Ramos (cell line): Measurements from ENCODE around the gene OSTN.
"Not testable (repeated sequence)": the region's sequence is repeated elsewhere in the genome, so short reads cannot be mapped to it uniquely, and the experiment has no call there.

Experiments used
- in situ Hi-C: fragments of 300-500 bp; cut with MboI; formaldehyde crosslinking; loops from one replicate; pipeline ENCODE4 v1.14.3; 2022; ENCODE audit warnings: low sequenced_read_pairs; ENCODE audit not compliant: unreplicated experiment

The OSTN gene

DNA sequence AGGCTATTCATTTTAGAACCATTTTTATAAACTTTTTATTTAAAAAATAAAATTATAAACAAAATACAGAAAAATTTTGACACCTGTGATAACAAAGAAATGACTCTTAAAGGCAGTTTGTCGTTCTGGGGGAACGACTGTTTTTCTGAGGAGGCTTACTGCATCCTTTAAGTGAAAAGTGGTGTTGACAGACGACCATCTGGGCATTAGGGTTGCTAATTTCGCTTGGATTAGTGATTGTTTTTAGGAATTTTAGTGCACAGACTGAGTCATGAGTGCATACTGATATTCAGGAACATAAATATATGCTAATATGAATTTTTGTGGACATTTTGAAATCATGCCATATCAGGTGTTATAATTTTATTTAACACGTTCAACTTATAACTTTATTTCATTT is 28.5 kb downstream of the OSTN start:
- in situ Hi-C loops: no loop called here

DNA sequence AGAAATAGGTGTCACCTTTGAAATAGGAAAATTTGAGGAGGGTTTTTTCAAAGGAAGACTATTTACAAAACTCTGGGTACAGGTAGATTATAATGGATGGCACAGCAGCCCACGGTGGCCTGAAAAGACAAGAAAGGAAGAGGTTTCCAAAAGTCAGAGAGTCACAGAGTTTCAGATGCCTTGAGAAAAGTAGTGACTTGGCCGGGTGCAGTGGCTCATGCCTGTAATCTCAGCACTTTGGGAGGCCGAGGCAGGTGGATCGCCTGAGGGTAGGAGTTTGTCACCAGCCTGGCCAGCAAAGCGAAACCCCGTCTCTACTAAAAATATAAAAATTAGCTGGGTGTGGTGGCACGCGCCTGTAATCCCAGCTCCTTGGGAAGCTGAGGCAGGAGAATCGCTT is 35.2 kb downstream of the OSTN start:
- in situ Hi-C loops: no loop called here

DNA sequence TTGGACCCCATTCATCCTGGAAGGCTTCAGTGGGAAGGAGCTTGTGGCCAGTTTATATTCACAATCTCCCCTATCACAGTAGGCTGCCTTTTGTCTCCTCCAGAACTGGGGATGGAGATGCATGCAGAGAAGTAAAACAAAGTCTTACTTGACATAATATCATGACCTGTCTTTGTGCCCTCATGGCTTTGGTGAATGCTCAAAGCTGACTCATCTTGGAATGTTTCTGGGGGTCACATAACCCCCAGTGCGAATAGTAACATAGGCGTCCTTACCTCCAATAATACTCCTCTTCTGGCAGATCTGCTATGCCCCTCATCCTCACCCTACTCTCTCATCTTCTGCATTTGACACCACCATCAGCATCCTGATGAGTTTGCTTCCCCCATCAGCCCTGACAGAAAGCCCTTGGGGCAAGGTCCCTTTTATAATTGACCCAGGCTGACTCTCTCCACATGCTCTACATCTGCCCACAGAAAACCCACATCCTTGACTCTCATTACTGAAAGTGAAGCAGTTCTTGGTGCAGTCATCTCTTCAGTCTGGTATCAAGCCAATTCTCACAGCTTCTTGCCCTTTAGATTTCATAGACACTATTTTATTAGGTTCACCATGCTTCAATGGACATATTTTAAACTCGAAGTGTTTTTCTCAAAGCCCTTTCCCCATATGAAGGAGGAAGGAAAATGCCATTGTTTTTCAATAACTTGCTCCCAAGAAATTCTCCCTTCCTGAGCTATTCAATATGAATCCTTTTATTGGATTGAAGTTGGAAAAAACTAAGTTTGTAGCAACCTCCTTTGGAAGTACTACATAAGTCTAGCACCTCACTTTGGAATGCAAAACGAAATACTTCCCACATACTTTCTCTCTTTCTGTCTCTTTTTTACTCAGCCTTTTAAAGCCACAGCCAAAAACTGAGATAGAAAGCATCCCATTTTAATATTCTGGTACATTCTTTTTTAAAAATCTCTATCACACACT is 36.6 kb downstream of the OSTN start:
- in situ Hi-C loops: no loop called here

DNA sequence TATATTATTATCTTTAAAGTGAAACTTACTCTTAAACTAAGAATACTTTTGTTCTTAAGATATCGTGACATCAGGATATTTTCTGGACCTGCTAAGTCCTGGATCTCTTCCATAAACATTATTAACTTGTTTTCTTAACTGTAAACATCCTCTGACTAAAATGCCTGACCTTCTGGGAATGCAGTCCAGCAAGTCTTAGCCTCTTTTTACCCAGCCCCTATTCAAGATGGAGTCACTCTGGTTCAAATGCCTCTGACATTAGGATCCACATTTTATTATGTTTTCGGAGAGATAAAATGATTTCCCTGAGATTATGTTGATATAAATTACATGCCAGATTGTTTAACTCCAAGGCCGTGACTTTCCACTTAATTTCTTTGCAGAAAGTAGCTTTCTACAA is 37.6 kb downstream of the OSTN start:
- in situ Hi-C loops: no loop called here

DNA sequence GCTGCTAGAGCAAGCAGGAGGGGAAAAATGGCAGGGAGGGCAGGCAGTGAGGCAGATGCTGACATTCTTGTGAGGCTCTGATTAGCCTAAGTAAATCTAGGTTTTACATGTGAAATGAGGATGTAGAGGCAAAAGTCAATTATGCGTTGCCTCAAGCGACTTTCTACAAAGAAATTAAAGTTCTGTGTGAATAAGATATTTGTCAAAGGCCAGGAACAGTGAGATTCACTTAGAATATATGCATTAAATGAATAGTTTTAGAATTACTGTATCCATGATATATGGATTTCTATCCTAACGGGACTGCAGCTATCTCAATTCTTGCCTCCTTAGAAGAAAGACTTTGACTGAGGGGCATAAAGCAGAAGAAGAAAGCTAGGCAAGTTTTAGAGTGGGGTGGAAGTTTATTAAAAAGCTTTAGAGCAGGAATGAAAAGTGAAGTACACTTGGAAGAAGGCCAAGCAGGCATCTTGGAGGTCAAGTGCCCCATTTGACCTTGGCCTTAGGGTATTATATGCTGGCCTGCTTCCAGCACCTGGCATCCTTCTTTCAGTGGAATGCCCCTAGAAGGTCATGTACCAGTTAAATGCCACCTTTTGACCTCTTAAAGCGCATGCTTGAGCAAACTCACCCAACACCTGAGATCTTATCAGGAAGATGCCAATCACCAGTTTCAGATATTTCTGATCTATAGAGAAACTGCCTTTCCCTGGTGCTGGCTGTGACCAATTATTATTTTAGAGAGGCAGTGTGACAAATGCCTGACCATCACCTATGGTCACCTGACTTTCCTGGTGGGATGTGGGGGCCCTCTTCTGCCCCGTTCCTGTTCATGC is 38.2 kb downstream of the OSTN start:
- in situ Hi-C loops: no loop called here

DNA sequence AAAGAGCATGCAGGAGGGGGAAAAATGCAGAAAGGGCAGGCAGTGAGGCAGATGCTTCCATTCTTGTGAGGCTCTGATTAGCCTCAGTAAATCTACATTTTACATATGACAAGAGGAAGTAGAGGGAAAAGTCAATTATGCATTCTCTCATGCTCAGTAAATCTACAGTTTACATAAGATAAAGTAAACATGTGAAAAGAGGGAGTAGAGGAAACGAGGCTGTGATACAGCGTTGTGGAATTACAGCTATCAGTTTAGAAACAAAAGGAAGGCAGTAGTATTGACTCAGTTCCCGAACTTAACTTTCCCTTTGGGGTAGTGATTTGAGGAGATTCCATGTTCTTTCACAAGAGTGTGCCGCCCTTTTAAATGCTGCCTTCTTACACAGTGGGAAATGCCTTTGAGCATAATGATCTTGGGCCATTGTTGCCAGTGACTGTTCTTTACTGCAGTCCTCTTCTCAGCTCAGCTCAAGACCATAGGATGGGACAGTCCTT is 39.3 kb downstream of the OSTN start:
- in situ Hi-C loops: no loop called here

DNA sequence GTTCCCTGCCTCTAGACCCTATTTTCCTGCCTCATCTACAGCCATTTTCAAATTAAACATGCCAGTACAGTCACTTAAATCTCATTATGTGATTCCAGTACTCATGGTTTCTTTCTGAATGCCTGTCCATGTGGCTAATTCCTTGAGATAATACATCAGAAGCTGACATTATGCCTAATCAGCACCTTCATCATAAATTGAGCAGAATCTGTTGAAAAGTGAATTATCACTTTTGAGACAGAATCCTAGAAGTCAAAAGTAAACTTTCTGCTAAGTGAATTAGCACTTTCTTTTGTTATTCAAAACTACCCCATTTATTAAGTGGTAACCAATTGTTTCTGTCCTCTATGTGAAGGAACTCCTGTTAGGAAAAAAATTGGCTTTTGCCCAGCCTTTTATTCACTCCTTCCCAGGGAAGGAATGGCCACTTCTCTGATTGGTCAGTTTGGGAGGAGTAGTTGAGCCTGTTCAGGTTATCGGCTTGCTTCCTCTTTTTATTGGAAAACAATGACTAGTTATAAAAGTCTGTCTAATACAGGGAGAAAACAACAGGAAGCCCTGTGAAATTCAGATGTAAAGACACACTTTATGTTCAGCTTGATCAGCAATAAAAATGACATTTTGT is 40.5 kb downstream of the OSTN start:
- in situ Hi-C loops: no loop called here

DNA sequence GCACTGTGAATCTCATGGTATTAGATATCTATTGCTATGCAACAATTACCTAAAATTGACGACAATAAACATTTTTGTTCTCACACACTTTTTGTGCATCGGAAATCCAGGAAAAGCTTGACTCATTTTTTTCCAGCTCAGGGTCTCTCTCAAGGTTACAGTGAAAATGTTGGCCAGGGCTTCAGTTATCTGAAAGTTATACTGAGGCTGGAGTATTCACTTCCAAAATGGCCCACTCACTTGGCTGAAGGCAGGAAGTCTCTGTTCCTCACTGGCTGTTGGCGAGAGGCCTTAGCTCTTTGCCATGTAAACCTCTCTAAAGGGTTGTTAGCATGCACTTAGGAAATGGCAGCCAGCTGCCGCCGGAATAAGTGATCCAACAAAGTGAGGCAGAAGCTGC is 41.4 kb downstream of the OSTN start:
- in situ Hi-C loops: no loop called here

DNA sequence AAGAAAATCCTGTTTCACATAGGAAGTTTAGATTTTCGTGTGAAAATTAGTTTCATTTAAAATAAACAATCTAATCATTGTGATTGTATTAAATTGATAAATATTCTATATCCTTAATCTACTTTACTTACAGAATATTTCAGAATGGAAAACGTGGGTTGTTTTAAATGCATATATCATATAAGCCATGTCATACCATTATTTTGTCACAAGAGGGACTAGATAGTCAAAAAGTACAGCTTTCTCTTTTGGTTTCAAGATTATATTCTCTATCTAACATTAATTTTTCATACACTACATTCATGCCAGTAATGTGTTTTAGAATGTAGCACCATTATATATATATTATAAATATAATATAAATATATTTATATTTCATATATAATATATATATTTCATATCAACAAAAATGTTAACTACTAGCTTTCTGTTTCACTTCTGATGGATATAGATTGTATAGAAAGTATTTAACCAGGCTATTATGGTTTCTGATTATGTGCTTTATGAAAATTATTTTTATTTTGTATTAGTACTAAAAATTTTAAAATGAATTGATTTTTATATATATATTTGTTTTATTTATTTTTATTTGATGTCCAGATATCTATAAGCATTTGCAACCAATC is 45.3 kb downstream of the OSTN start:
- in situ Hi-C loops: no loop called here

DNA sequence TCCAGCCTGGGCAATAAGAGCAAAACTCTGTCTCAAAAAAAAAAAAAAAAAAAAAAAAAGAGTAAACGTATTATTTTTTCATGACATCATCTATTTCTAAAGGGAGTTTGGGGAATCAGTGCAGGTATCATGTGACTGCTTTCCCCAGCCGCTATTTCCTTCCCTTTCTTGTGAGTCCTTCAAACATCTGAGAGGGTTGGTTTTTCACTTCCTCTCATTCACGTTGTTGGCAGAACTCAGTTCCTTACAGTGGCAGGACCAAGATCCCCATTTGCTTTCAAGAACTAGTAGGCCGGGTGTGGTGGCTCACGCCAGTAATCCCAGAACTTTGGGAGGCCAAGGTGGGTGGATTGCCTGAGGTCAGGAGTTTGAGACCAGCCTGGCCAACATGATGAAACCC is 47.0 kb downstream of the OSTN start:
- in situ Hi-C loops: not testable (repeated sequence)

DNA sequence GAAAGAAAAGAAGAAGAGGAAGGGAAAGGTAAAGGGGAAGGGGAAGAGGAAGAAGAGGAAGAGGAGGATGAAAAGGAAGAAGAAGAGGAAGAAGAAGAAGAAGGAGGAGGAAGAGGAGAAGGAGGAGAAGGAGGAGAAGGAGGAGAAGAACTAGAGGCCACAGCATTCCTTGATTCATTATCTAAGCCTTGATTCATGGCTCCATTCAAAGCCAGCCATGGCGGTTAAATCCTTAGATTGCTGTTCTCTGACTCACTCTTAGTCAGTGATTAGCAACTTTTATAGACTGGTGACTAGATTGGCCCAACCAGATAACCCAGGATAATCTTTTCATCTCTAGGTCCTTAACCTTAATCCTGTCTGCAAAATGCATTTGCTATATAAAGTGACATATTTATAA is 47.6 kb downstream of the OSTN start:
- in situ Hi-C loops: no loop called here

DNA sequence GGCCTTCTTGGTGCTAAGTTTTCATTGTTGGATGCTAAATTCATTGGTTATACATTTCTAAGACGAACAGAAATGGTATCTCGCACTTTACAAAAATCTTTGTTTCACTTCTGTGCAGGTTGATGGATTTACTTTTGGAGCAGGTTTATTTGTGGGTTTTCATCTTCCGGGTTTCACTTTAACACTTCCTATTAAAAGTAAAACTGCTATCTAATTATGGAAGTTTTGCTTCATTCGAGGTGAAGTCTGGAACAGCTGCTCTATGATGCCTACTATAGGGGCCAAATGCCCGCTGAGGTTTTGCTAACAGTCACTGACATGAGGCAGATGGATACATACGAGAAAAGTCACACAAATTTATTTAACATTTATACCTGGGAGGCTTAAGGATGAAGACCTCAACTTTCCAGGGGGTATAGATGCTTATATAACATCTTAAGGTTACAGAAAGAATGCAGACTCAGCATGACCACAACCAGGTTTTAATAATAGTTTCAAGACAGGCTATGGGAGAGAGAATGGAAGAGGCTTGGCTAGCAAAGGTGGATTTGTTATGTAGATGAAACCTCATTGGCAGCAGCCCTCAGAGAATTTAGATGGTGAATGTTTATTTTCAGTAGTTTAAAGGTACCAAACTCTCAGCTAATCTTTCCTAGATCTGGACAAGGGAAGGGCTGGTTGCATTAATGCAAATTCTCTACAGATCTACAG is 54.2 kb downstream of the OSTN start:
- in situ Hi-C loops: no loop called here

DNA sequence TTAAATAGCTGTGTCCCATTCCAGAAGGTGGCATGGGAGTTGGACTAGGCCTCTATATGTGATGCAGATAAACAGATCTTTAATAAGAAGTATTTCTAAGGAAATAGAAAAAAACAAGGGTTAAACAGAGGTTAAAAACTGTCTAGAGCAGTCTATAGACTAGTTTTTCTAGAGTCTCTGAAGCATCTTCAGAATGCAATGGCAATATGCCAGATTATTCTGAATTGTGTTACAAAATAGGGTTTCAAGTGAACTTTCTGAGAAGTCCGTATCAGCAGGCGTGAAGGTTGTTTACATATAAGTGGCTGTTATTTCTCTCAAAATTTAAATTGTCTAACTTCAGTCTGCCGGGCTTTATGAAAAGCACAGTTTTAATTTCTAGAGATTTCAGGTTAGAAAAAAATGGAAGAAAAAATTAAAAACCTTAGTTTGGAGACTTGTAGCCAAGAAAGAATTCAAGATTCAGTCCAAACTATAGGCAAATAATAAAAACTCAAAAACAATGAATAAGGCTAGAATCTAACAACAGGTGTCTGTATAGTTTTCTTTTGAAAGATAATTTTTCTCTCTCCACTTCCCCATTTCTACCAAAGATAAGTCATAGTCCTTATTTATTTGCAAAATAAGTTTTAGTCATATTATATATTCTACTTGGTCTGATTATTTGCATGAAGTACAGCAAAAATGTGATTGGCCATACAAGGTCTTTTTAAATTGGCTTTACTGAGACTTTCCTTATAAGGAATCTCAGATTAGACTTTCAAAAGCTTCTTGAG is 55.2 kb downstream of the OSTN start:
- in situ Hi-C loops: no loop called here

DNA sequence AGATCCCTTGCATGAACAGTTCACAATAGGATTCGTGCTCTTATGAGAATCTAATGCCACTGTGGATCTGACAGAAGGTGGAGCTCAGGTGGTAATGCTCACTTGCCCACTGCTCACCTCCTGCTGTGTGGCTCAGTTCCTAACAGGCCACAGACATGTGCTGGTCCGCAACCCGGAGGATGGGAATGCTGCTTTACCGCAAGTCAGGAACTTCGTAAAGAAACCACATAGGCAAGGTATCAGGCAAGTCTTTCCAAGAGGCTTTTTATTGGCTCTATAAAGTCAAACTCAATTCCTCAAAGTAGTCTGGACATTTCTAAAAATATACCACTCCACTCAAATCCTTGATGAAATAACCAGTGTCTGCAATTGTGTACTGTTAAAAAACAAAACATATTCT is 56.1 kb downstream of the OSTN start:
- in situ Hi-C loops: no loop called here

DNA sequence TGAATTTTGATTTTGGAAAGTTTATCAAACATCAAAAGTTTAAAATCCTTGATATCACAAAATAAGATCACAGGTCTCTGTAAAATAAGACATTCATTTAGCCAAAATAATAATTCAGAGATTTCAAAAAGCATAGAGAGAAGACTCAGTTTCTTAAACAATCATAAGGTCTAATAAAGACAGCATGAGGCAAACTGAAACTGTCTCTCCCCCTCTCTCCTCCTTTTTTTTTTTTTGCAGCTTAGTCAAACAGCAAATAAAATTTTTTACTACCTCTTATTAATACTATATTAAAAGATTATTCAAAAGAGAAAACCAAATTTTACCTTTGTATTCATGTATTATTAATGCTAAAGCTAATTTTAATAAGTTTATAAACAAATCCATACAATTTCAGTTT is 57.4 kb downstream of the OSTN start:
- in situ Hi-C loops: no loop called here

DNA sequence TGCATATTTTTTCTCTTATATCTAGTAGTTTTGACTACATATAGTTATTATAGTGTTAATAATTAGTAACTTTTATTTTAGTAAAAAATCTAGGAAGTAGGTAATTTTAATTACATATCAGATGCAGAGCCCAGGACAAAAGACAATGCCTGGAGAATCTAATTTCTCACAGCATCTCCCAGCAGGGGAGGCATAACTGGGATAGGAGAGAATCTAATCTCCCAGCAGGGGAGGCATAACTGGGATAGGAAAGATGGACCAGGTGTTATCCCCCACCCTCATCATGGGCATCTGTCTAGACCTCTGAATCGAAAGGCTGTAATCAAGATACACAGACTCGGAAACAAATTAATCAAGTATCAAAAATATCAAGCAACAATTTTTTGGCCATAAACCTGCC is 58.2 kb downstream of the OSTN start:
- in situ Hi-C loops: no loop called here

DNA sequence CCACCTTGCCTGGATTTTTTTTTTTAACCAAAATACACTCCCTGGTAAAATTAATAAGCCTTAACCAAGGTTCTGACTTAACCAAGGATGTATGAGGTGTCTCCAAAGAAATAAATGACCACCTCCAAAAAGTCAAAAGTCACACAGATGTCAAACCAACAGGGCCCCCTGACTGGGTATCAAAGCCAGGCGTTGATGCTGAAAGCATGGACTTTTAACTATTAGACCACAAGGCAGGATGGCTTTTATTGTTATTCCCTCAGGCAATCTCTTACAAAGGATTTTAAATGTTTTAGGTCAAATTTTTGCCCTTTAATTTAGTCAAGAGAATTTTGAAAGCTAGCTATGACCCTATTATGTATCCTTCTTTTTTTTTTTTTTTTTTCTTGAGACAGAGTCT is 60.4 kb downstream of the OSTN start:
- in situ Hi-C loops: no loop called here

DNA sequence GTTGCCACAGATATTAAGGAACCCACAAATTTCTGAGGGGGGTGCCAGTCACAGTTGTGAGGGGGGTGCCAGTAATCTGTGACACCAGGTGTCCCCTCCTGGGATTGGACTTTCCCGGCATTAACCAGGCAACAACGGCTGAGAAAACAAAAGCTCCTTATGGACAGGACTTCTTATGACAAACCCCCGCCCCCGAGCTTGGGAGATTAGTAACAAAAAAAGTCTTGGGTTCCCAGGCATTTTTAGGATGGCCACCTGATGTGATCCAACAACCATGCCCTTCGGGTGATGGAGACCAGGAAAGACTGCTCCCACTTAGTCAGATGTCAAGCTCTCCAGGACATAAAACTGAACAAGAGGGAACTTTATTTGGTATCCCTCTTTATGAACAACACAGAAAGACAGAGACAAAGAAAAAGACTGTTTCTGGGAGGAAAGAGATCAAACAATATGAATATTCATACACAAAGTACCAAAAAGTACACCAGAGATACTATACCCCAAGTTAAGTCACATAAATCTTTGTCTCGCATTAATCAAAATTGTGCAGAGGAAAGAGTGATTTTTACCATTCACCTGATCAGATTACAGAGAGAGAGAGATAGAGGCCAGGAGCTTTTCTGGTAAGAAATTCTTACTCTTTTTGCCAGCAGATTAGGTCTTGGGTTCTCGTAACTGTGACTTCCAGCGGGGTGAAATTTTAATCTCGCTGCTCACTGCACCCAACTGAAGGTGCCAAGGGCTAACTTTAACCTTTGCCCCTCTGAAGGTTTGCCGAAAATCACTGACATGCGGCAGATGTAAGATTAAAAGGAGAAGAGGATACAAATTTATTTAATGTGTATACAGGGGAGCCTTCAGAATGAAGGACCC is 61.6 kb downstream of the OSTN start:
- in situ Hi-C loops: no loop called here
